Stimulated activated CD8-positive, alpha-beta memory T cell treated with anti-CD3 and anti-CD28 coated beads, Interleukin-12 subunit alpha, Interleukin-12 subunit beta, amount 100 ng/mL, for 24 hours (primary cell): ENCODE measurements around the gene LAPTM4A.

Source experiments
- DNase-seq: peaks from one replicate; pipeline ENCODE4 v3.0.0-alpha.2; 2020; ENCODE audit errors: extremely low read depth

The LAPTM4A gene

GRCh38 chr2:20019747-20020146 lies 31.7 kb downstream of the LAPTM4A start:
- DNase-seq: no peak

- DNase-seq: no peak
These were observed 32.8 kb downstream of the LAPTM4A start for GRCh38 chr2:20018601-20019152.

- no peak for DNase-seq
These were observed 35.1 kb downstream of the LAPTM4A start for GRCh38 chr2:20016346-20016745.

- no peak for DNase-seq
These were observed 35.8 kb downstream of the LAPTM4A start for GRCh38 chr2:20015482-20016083.

GRCh38 chr2:20013126-20013849 lies 38.1 kb downstream of the LAPTM4A start:
- no peak for DNase-seq

GRCh38 chr2:20012282-20013125 lies 38.9 kb downstream of the LAPTM4A start, which contains the start of gene MATN3:
TSS of gene MATN3 (minus strand) at chr2:20012668. CDS start at chr2:20012631, 37 bp downstream.
- no peak for DNase-seq

- no peak for DNase-seq
These were observed 39.5 kb downstream of the LAPTM4A start for GRCh38 chr2:20012032-20012281.

GRCh38 chr2:20011276-20012031 lies 40.0 kb downstream of the LAPTM4A start:
- no peak for DNase-seq

- no peak for DNase-seq
These were observed 42.7 kb downstream of the LAPTM4A start for GRCh38 chr2:20008703-20009102.

- DNase-seq: no peak
These were observed 45.4 kb downstream of the LAPTM4A start for GRCh38 chr2:20005891-20006470.

GRCh38 chr2:20005067-20005627 lies 46.3 kb downstream of the LAPTM4A start:
- DNase-seq: no peak

GRCh38 chr2:20001361-20001863 lies 50.0 kb downstream of the LAPTM4A start:
- DNase-seq: no peak

- no peak for DNase-seq
These were observed 57.7 kb downstream of the LAPTM4A start for GRCh38 chr2:19993731-19994130.

GRCh38 chr2:19991895-19992294 lies 59.5 kb downstream of the LAPTM4A start:
- DNase-seq: no peak

- no peak for DNase-seq
These were observed 61.1 kb downstream of the LAPTM4A start for GRCh38 chr2:19990416-19990728.

GRCh38 chr2:19989667-19990415 lies 61.6 kb downstream of the LAPTM4A start, which contains the start of gene WDR35:
TSS of gene WDR35 (minus strand) at chr2:19990105. CDS start at chr2:19990015, 90 bp downstream.
- peak; percentile 77 for DNase-seq

- no peak for DNase-seq
These were observed 62.1 kb downstream of the LAPTM4A start for GRCh38 chr2:19989342-19989666.

- no peak for DNase-seq
These were observed 62.8 kb downstream of the LAPTM4A start for GRCh38 chr2:19988600-19988999.

- no peak for DNase-seq
These were observed 63.5 kb downstream of the LAPTM4A start for GRCh38 chr2:19987936-19988335.
